GM19328 (cell line): ENCODE results near the gene NCL.
"Not testable (repeated sequence)": the region's sequence is repeated elsewhere in the genome, so short reads cannot be mapped to it uniquely, and the experiment has no call there.

Source experiments
- ATAC-seq: cut with Tn5 transposase; IDR thresholded peaks from one replicate; pipeline ENCODE4 v1.9.1; 2021; ENCODE audit warnings: mild to moderate bottlenecking, moderate library complexity; ENCODE audit not compliant: unreplicated experiment

NCL gene

DNA sequence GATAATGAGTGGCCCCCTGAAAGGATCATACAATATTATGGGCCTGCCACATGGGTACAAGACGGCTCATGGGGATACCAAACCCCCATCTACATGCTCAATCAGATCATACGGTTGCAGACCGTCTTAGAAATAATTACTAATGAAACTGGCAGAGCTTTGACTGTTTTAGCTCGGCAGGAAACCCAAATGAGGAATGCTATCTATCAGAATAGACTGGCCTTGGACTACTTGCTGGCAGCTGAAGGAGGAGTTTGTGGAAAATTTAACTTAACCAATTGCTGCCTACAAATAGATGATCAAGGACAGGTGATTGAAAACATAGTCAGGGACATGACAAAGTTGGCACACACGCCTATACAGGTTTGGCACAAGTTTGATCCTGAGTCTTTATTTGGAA is 56.6 kb downstream of the NCL start:
- ATAC-seq = not testable (repeated sequence)

DNA sequence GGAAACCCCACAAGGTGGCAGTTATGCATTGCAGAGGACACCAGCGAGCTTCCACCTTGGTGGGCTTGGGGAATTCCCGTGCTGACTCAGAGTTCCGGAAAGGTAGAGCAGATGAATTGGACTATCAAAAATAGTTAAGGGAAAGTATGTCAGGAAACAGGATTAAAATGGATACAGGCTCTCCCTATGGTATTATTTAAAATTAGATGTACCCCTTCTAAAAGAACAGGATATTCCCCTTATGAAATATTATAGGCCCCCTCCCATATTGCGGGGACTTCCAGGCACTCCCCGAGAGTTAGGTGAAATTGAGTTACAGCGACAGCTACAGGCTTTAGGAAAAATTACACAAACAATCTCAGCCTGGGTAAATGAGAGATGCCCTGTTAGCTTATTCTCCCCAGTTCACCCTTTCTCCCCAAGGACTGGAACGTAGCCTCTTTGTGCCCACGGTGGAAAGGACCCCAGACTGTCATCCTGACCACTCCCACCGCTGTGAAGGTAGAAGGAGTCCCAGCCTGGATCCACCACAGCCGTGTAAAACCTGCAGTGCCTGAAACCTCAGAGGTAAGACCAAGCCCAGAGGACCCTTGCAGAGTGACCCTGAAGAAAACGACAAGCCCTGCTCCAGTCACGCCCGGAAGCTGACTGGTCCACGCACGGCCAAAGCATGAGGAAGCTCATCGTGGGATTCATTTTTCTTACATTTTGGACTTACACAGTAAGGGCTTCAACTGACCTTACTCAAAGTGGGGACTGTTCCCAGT is 58.5 kb downstream of the NCL start:
- not testable (repeated sequence) for ATAC-seq

DNA sequence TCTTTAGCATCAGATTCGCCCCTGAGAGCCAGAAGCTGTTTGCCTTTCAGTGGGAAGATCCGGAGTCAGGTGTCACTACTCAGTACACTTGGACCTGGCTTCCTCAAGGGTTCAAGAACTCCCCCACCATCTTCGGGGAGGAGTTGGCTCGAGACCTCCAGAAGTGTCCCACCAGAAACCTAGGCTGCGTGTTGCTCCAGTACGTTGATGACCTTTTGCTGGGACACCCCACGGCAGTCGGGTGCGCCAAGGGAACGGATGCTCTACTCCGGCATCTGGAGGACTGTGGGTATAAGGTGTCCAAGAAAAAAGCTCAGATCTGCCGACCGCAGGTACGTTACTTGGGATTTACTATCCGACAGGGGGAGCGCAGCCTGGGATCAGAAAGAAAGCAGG is 60.1 kb downstream of the NCL start:
- ATAC-seq = not testable (repeated sequence)
